Keratinocyte (primary cell): ENCODE results near the gene C2CD4A. TPM values are rescaled to one million over a fixed set of nuclear protein-coding genes. Genes with fewer than 3 reads are reported as not detected.

ENCODE experiments used
- DNase-seq: peaks from one replicate; pipeline ENCODE4 v3.0.0-alpha.2; 2011; ENCODE audit warnings: low read depth, missing footprints, low spot score
- FAIRE-seq: peaks from 2 replicates; lab custom pipeline; 2011; peaks lifted over from hg19 to GRCh38; lab: Jason Lieb, UNC
- H2AFZ ChIP-seq: 2 replicates; pipeline ENCODE4 v1.6.0; 2012; ENCODE audit warnings: low read length, control low read depth, inconsistent platforms; ENCODE audit not compliant: control insufficient read depth
- H3K27ac ChIP-seq: 2 replicates; pipeline ENCODE4 v1.5.1; 2011; ENCODE audit warnings: low read length; ENCODE audit not compliant: control insufficient read depth, insufficient read depth
- H3K27me3 ChIP-seq: 3 replicates; pipeline ENCODE4 v1.6.0; 2011; ENCODE audit warnings: low read length; ENCODE audit not compliant: control insufficient read depth, insufficient read depth; ENCODE audit errors: extremely low read depth
- H3K36me3 ChIP-seq, 2 experiments: 2 replicates in 1 of 2; 3 replicates in 1 of 2; pipeline ENCODE4 v1.5.1; 2011; ENCODE audit warnings: low read length in 2 of 2, mild to moderate bottlenecking in 1 of 2; ENCODE audit not compliant: control insufficient read depth in 2 of 2, insufficient read depth in 2 of 2; ENCODE audit errors: extremely low read depth in 1 of 2
- H3K4me1 ChIP-seq: 3 replicates; pipeline ENCODE4 v1.5.1; 2011; ENCODE audit warnings: low read length; ENCODE audit not compliant: control insufficient read depth, insufficient read depth; ENCODE audit errors: extremely low read depth
- H3K4me2 ChIP-seq: 3 replicates; pipeline ENCODE4 v1.6.0; 2011; ENCODE audit warnings: low read depth, low read length; ENCODE audit not compliant: control insufficient read depth, insufficient read depth; ENCODE audit errors: extremely low read depth
- H3K4me3 ChIP-seq, 3 experiments: fragments of 200-600 bp in 1 of 3; sonication (generic) in 1 of 3; 2 replicates in 2 of 3; 3 replicates in 1 of 3; pipeline ENCODE4 v1.5.1; 2011 to 2016; ENCODE audit warnings: low read length in 3 of 3, mild to moderate bottlenecking in 3 of 3, control low read depth in 2 of 3, inconsistent platforms in 1 of 3, low read depth in 1 of 3, mixed read lengths in 1 of 3, mixed run types in 1 of 3, moderate library complexity in 1 of 3; ENCODE audit not compliant: control insufficient read depth in 2 of 3, insufficient read depth in 2 of 3; ENCODE audit errors: extremely low read depth in 1 of 3
- H3K79me2 ChIP-seq: 2 replicates; pipeline ENCODE4 v1.6.0; 2012; ENCODE audit warnings: low read length; ENCODE audit not compliant: control insufficient read depth, insufficient read depth
- H3K9ac ChIP-seq: 3 replicates; pipeline ENCODE4 v1.6.0; 2011; ENCODE audit warnings: low read length; ENCODE audit not compliant: control insufficient read depth, insufficient read depth; ENCODE audit errors: extremely low read depth
- H3K9me1 ChIP-seq: 3 replicates; pipeline ENCODE4 v1.6.0; 2011; ENCODE audit warnings: low read length; ENCODE audit not compliant: control insufficient read depth, insufficient read depth; ENCODE audit errors: extremely low read depth
- H3K9me3 ChIP-seq: 2 replicates; pipeline ENCODE4 v1.5.1; 2012; ENCODE audit warnings: low read depth, low read length; ENCODE audit not compliant: control insufficient read depth
- H4K20me1 ChIP-seq: 3 replicates; pipeline ENCODE4 v1.6.0; 2011; ENCODE audit warnings: low read length; ENCODE audit not compliant: control insufficient read depth, insufficient read depth; ENCODE audit errors: extremely low read depth
- CTCF ChIP-seq, 3 experiments: IDR thresholded peaks in 1 of 3; conservative IDR thresholded peaks in 1 of 3; optimal IDR thresholded peaks in 1 of 3; 2 replicates in 2 of 3; 3 replicates in 1 of 3; pipeline versions ENCODE3 to v1.5.1; 2011; ENCODE audit warnings: low read length in 3 of 3, mild to moderate bottlenecking in 3 of 3, moderate library complexity in 2 of 3, control low read depth in 1 of 3, inconsistent platforms in 1 of 3; ENCODE audit not compliant: insufficient read depth in 2 of 3; ENCODE audit errors: extremely low read depth in 1 of 3
- EZH2 ChIP-seq: IDR thresholded peaks from one replicate; pipeline ENCODE4 v1.6.1; 2012; ENCODE audit warnings: inconsistent platforms, mild to moderate bottlenecking, low read length, moderate library complexity
- dilution Hi-C: fragments of 300-500 bp; cut with MboI; formaldehyde crosslinking; loops from one replicate; pipeline ENCODE4 v1.7.0; 2020; ENCODE audit warnings: low sequenced_read_pairs; ENCODE audit not compliant: extremely low pct_ligation_motif_present
- polyA minus RNA-seq, 3 experiments: library from RNA; depleted of rRNA, polyadenylated mRNA; stranded (reverse); fragments of >200 nt; gene quantifications; 1 replicate in 1 of 3; 2 replicates in 1 of 3; 3 replicates in 1 of 3; pipeline ENCODE4 v1.2.3, GENCODE V29; 2011
- polyA plus RNA-seq, 5 experiments: library from polyadenylated mRNA; depleted of rRNA in 3 of 5; stranded (reverse) in 3 of 5; stranded (forward) in 1 of 5; unstranded in 1 of 5; fragments of >200 nt; gene quantifications; 1 replicate in 1 of 5; 2 replicates in 3 of 5; 3 replicates in 1 of 5; pipeline versions ENCODE4 v1.2.1 to v1.2.3, GENCODE V29; 2011 to 2012; ENCODE audit warnings: missing spikeins in 2 of 5, low read depth in 1 of 5, low replicate concordance in 1 of 5

Gene C2CD4A
- not detected in 3 replicates for polyA plus RNA-seq
- not detected for polyA plus RNA-seq (2011; ENCODE audit: low read depth)
- not detected in 2 replicates for polyA plus RNA-seq (2011; cell fraction: cytosol; rRNA removed)
- polyA plus RNA-seq (2011; cell fraction: nucleus; rRNA removed), result 0.04 TPM in 1 of 2 replicates, not detected in the other
- polyA plus RNA-seq (2012; ENCODE audit: low replicate concordance), result not detected in 2 replicates
- polyA minus RNA-seq, result 0.06 TPM in 1 of 3 replicates, not detected in the others
- not detected for polyA minus RNA-seq (2011; cell fraction: cytosol; rRNA and poly(A)+ RNA removed)
- polyA minus RNA-seq (2011; cell fraction: nucleus; rRNA and poly(A)+ RNA removed), result not detected in 2 replicates

- Histone ChIP-seq H3K27ac (no peak within 1 kb of the TSS), H3K9me3 (no peaks in the 10 kb centered on the region), H3K4me3 (peak within 1 kb of the TSS; percentile 1 to 71 (median 14)), H3K9ac (no peak within 1 kb of the TSS), H3K4me2 (peak within 1 kb of the TSS; percentile 70), H3K9me1 (no peaks in the 10 kb centered on the region), H3K36me3 (no peaks in the 10 kb centered on the region), H3K79me2 (no peaks in the 10 kb centered on the region), H4K20me1 (no peaks in the 10 kb centered on the region), H3K27me3 (peaks cover 5% of the 10 kb centered on the region), H3K4me1 (peaks cover 26% of the 10 kb centered on the region), H2AFZ (no peak within 1 kb of the TSS)
- FAIRE-seq, result no peak
- dilution Hi-C loops, result no loop called here
- peak; percentile 21 to 67 (median 38) for TF ChIP-seq CTCF (optimal IDR thresholded peaks at IDR 0.05 in 1 of 3, IDR thresholded peaks at IDR 0.05 in 1 of 3, conservative IDR thresholded peaks at IDR 0.05 in 1 of 3; ENCODE audit: extremely low read depth in 1 of 3, insufficient read depth in 2 of 3, low read length in 3 of 3)
- TF ChIP-seq EZH2, result no peak
- DNase-seq, result no peak
Measured at GRCh38 chr15:62066663-62067447, at the start of gene C2CD4A. Gene C2CD4A (plus strand): TSS chr15:62066977. CDS start chr15:62067614, 637 bp downstream.

- H3K27ac ChIP-seq, result no peak overlapping the region
- dilution Hi-C loops, result no loop called here
- H3K4me1 ChIP-seq, result no peaks in the 10 kb centered on the region
- no peak overlapping the region for H2AFZ ChIP-seq
- FAIRE-seq (peak; percentile 34), DNase-seq (no peak)
- H3K9me1 ChIP-seq, result no peaks in the 10 kb centered on the region
- no peak for TF ChIP-seq EZH2
- no peak for TF ChIP-seq CTCF (optimal IDR thresholded peaks at IDR 0.05 in 1 of 3, IDR thresholded peaks at IDR 0.05 in 1 of 3, conservative IDR thresholded peaks at IDR 0.05 in 1 of 3; ENCODE audit: extremely low read depth in 1 of 3, insufficient read depth in 2 of 3, low read length in 3 of 3)
- no peak overlapping the region for H3K4me2 ChIP-seq
- H3K9me3 ChIP-seq, result no peaks in the 10 kb centered on the region
- no peak overlapping the region for H3K4me3 ChIP-seq
- no peaks in the 10 kb centered on the region for H3K27me3 ChIP-seq
- H4K20me1 ChIP-seq, result no peaks in the 10 kb centered on the region
- no peaks in the 10 kb centered on the region for H3K36me3 ChIP-seq
- H3K79me2 ChIP-seq, result no peaks in the 10 kb centered on the region
- H3K9ac ChIP-seq, result no peak overlapping the region
Measured at GRCh38 chr15:62020576-62021160, 46.1 kb upstream of the C2CD4A start.
